Skeletal muscle tissue (tissue), 4 donors: Measurements from ENCODE around the gene KLRG1. TPM values are rescaled to one million over a fixed set of nuclear protein-coding genes. Genes with fewer than 3 reads are reported as not detected.

ENCODE experiments used
- H3K27ac ChIP-seq: one replicate; pipeline ENCODE4 v1.7.0; 2013; ENCODE audit warnings: mild to moderate bottlenecking, low read depth, low read length, inconsistent platforms
- H3K27me3 ChIP-seq, 3 donors: one replicate each; pipeline ENCODE4 v1.7.0; 2013; ENCODE audit warnings: low read length in 3 of 3; ENCODE audit not compliant: control insufficient read depth in 3 of 3, insufficient read depth in 3 of 3
- H3K36me3 ChIP-seq, 3 donors: one replicate each; pipeline ENCODE4 v1.7.0; 2013; ENCODE audit warnings: low read length in 3 of 3; ENCODE audit not compliant: control insufficient read depth in 3 of 3, insufficient read depth in 3 of 3
- H3K4me1 ChIP-seq, 3 donors: one replicate each; pipeline ENCODE4 v1.7.0; 2013; ENCODE audit warnings: low read length in 3 of 3, mild to moderate bottlenecking in 3 of 3; ENCODE audit not compliant: control insufficient read depth in 3 of 3, insufficient read depth in 3 of 3
- H3K4me3 ChIP-seq, 3 donors: one replicate each; pipeline ENCODE4 v1.7.0; 2013; ENCODE audit warnings: low read length in 3 of 3
- H3K9ac ChIP-seq, 3 donors: one replicate each; pipeline ENCODE4 v1.7.0; 2013; ENCODE audit warnings: low read length in 3 of 3, mild to moderate bottlenecking in 3 of 3, moderate library complexity in 2 of 3, low read depth in 1 of 3
- H3K9me3 ChIP-seq, 3 donors: one replicate each; pipeline ENCODE4 v1.7.0; 2013; ENCODE audit warnings: low read length in 3 of 3; ENCODE audit not compliant: control insufficient read depth in 3 of 3
- total RNA-seq: library from RNA; depleted of rRNA; stranded (reverse); fragments of >200 nt; gene quantifications from one replicate; pipeline ENCODE4 v1.2.3, GENCODE V29; 2014
- donor health status: Osteomylitis.

KLRG1 gene
- total RNA-seq = 3.7 TPM

- Histone ChIP-seq H3K4me3 (no peak within 1 kb of the TSS), H3K36me3 (no peaks in the 10 kb centered on the region), H3K4me1 (no peaks in the 10 kb centered on the region), H3K9me3 (no peaks in the 10 kb centered on the region), H3K9ac (no peak within 1 kb of the TSS), H3K27me3 (no peaks in the 10 kb centered on the region), H3K27ac (no peak within 1 kb of the TSS)
Observed at GRCh38 chr12:8989413-8989812, at the start of gene KLRG1. KLRG1 (plus strand) TSS chr12:8989546; CDS start chr12:8989636, 90 bp downstream.

- peaks cover 26 to 53% (median 48%) of the 10 kb centered on the region in 3 donors for H3K36me3 ChIP-seq
- H3K27ac ChIP-seq = no peak overlapping the region
- no peak overlapping the region for H3K4me3 ChIP-seq
- H3K9ac ChIP-seq = no peak overlapping the region
- no peaks in the 10 kb centered on the region for H3K4me1 ChIP-seq
- no peaks in the 10 kb centered on the region for H3K9me3 ChIP-seq
- no peaks in the 10 kb centered on the region for H3K27me3 ChIP-seq
Observed at GRCh38 chr12:8941691-8942478, 47.5 kb upstream of the KLRG1 start.

- Histone ChIP-seq H3K4me3 (no peak overlapping the region), H3K27me3 (no peaks in the 10 kb centered on the region), H3K4me1 (peaks cover 6 to 11% (median 10%) of the 10 kb centered on the region in 3 donors), H3K27ac (no peak overlapping the region), H3K36me3 (peaks cover 26 to 47% (median 43%) of the 10 kb centered on the region in 3 donors), H3K9me3 (no peaks in the 10 kb centered on the region), H3K9ac (no peak overlapping the region)
Observed at GRCh38 chr12:8943565-8944186, 45.7 kb upstream of the KLRG1 start.

- Histone ChIP-seq H3K4me3 (no peak overlapping the region), H3K27me3 (no peaks in the 10 kb centered on the region), H3K9ac (no peak overlapping the region), H3K36me3 (peaks cover 22 to 41% (median 38%) of the 10 kb centered on the region in 3 donors), H3K27ac (no peak overlapping the region), H3K4me1 (peaks cover 10 to 15% (median 12%) of the 10 kb centered on the region in 3 donors), H3K9me3 (no peaks in the 10 kb centered on the region)
Observed at GRCh38 chr12:8946733-8947132, 42.6 kb upstream of the KLRG1 start.

GRCh38 chr12:8947737-8948136 lies 41.6 kb upstream of the KLRG1 start:
- Histone ChIP-seq H3K36me3 (peaks cover 14 to 31% (median 28%) of the 10 kb centered on the region in 3 donors), H3K27me3 (no peaks in the 10 kb centered on the region), H3K4me1 (peaks cover 10 to 15% (median 12%) of the 10 kb centered on the region in 3 donors), H3K4me3 (no peak overlapping the region), H3K9ac (peak overlapping the region in 1 of 3 donors; percentile 53), H3K27ac (no peak overlapping the region), H3K9me3 (no peaks in the 10 kb centered on the region)

GRCh38 chr12:8948701-8949341 lies 40.5 kb upstream of the KLRG1 start:
- H3K9ac ChIP-seq = peak overlapping the region; percentile 77 to 94 (median 90)
- H3K36me3 ChIP-seq = peaks cover 13 to 24% (median 20%) of the 10 kb centered on the region in 3 donors
- H3K27me3 ChIP-seq = no peaks in the 10 kb centered on the region
- peaks cover 10 to 15% (median 12%) of the 10 kb centered on the region in 3 donors for H3K4me1 ChIP-seq
- peak overlapping the region; percentile 69 to 99 (median 83) for H3K4me3 ChIP-seq
- peaks cover 0 to 2% (median 0%) of the 10 kb centered on the region in 3 donors for H3K9me3 ChIP-seq
- peak overlapping the region; percentile 99 for H3K27ac ChIP-seq

GRCh38 chr12:8949342-8950220 lies 39.8 kb upstream of the KLRG1 start, which contains the start of gene M6PR:
M6PR (minus strand) TSS chr12:8949645; CDS start chr12:8946404, 3,241 bp downstream.
- Histone ChIP-seq H3K9me3 (peaks cover 0 to 2% (median 0%) of the 10 kb centered on the region in 3 donors), H3K27ac (peak within 1 kb of the TSS; percentile 99), H3K36me3 (peaks cover 12 to 16% (median 13%) of the 10 kb centered on the region in 3 donors), H3K27me3 (no peaks in the 10 kb centered on the region), H3K4me1 (peaks cover 10 to 15% (median 12%) of the 10 kb centered on the region in 3 donors), H3K4me3 (peak within 1 kb of the TSS; percentile 69 to 99 (median 83)), H3K9ac (peak within 1 kb of the TSS; percentile 77 to 94 (median 90))

- Histone ChIP-seq H3K4me3 (peak overlapping the region; percentile 69 to 99 (median 83)), H3K36me3 (peaks cover 7 to 14% (median 9%) of the 10 kb centered on the region in 3 donors), H3K9ac (peak overlapping the region; percentile 77 to 94 (median 90)), H3K27ac (peak overlapping the region; percentile 99), H3K4me1 (peaks cover 10 to 15% (median 12%) of the 10 kb centered on the region in 3 donors), H3K27me3 (no peaks in the 10 kb centered on the region), H3K9me3 (peaks cover 0 to 2% (median 0%) of the 10 kb centered on the region in 3 donors)
Observed at GRCh38 chr12:8950221-8950527, 39.2 kb upstream of the KLRG1 start.
